HG03196 (cell line): ENCODE data around the gene UQCC2.

Experiments
- ATAC-seq: cut with Tn5 transposase; IDR thresholded peaks from one replicate; pipeline ENCODE4 v1.9.1; 2021; ENCODE audit not compliant: unreplicated experiment

UQCC2 gene

GRCh38 chr6:33692078-33692759, 19.3 kb downstream of the UQCC2 start:
- ATAC-seq, result no peak

DNA sequence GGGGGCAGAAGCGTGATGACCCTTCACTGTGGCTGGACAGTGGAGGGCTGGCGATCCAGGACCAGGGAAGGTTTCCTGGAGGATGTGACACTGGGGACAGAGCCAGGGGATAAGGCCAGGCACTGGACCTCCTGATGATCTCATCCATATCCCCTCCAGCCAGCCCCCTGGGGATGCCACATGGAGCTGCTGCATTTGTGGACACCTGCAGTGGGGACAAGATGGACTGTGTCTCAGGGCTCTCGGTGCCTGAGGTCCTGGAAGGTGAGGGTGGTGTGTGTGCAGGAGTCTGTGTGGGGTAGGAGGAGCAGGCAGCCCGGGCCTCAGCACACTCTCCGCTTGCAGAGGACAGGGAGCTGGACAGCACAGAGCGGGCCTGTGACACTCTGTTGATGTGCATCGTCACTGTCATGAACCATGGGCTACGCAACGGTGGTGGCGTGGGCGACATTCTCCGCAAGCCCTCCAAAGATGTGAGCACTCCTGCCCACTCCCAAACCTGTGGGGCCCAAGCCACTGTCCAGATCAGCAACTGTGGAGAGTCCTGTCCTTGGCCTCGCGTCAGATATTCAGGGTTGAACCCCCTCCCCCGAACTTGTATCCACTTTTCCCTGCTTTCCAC, 19.9 kb downstream of the UQCC2 start:
- no peak for ATAC-seq

GRCh38 chr6:33690766-33691165, 20.7 kb downstream of the UQCC2 start:
- no peak for ATAC-seq

DNA sequence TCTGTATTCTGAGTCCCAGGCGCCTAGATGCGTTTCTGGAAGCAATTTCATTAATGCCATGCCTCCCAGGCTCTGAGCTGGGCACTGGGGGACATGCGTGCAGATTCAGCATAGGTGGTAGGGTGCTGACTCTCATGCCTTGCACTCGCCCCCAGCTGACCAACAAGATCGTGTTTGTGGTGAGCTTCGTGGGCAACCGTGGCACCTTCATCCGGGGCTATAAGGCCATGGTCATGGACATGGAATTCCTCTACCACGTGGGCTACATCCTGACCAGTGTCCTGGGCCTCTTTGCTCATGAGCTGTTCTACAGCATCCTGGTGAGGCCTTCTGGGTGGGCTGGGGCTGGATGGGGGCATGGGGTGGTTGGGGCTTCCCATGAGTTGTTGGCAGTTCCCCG, 21.6 kb downstream of the UQCC2 start:
- no peak for ATAC-seq

GRCh38 chr6:33689148-33689494, 22.4 kb downstream of the UQCC2 start:
- ATAC-seq, result no peak

DNA sequence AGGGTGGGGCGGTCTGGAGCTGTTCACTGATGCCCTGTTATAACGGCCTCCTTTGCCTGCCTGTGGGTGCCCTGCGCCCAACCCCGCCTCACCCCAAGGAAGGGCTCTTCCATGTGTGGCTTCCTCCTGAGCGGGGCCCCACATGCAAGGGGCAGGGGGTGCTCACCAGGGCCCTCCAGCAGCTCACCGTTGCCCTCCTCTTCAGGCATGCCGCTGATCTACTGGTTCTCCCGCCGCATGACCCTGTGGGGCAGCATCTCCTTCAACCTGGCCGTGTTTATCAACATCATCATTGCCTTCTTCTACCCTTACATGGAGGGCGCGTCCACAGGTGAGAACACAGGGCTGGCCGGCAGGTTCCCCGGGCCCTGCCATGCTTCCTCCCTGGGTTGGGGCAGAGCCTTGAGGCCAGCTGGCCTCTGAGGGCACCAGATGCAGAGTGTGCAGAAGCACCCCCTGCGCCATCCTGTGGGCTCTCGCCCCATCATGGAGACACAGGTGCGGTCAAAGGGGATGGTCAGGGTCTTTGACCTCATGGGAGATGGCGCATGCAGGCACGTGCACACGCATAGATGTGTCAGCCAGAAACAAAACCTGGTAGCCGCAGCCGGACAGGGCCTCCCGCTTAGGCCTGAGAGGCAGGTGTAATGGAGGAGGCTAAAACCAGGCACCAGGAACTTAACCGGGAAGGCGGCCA, 22.9 kb downstream of the UQCC2 start:
- no peak for ATAC-seq

DNA sequence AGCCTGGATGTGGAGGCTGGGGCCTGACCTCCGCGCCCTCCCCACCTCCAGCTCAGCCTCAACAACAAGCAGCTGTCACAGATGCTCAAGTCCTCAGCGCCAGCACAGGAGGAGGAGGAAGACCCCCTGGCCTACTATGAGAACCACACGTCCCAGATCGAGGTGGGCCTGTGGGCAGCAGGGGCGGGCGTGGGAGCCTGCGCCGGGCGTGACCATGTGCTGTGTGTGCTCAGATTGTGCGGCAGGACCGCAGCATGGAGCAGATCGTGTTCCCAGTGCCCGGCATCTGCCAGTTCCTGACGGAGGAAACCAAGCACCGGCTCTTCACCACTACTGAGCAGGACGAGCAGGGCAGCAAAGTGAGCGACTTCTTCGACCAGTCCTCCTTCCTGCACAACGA, 23.5 kb downstream of the UQCC2 start:
- no peak for ATAC-seq

- ATAC-seq, result no peak
Measured at GRCh38 chr6:33686981-33687975, 24.2 kb downstream of the UQCC2 start.

- ATAC-seq, result no peak
Measured at GRCh38 chr6:33686225-33686924, 25.1 kb downstream of the UQCC2 start.

DNA sequence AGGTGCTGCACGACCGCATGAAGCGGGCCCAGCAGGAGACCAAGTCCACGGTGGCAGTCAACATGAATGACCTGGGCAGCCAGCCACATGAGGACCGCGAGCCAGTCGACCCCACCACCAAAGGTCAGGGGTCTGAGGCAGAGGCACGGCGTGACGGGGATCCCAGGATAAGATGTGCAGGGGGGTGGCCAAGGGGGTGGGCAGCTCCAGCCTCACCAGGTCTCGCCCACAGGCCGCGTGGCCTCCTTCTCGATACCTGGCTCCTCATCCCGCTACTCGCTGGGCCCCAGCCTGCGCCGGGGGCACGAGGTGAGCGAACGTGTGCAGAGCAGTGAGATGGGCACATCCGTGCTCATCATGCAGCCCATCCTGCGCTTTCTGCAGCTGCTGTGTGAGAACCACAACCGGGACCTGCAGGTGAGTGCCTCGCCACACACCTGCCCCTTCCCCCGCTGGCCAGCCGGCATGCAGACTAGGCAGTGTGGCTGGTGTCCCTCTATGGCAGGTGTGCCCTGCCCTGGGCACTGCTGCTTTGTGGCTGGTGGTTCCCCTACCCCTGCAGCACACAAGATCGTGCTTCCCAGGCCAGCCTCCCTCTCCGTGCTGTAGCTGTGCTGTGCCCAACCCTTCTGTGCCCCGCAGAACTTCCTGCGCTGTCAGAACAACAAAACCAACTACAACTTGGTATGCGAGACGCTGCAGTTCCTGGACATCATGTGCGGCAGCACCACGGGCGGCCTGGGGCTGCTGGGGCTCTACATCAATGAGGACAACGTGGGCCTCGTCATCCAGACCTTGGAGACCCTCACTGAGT, 25.9 kb downstream of the UQCC2 start:
- no peak for ATAC-seq

DNA sequence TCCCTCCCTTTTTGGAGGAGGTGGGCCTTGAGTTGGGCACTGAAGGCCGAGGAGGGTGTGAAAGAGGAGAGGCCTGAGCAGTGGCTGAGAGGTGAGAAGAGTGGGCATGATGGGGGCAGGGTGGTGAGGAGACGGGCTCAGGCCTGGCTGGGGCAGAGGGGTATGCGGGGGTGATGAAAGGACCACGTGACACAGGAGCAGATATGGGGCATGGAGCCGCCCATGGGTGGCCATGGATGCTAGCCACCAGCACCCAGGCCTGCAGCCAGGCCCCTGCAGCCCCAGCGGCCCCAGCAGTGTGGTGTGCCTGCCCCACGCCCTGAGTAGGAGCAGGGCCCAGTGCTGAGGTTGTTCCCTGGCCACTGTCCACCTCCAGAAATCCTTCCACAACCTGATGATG, 26.5 kb downstream of the UQCC2 start:
- ATAC-seq, result no peak

GRCh38 chr6:33684428-33684896, 27.0 kb downstream of the UQCC2 start:
- ATAC-seq, result no peak

GRCh38 chr6:33683576-33684427, 27.7 kb downstream of the UQCC2 start:
- no peak for ATAC-seq

DNA sequence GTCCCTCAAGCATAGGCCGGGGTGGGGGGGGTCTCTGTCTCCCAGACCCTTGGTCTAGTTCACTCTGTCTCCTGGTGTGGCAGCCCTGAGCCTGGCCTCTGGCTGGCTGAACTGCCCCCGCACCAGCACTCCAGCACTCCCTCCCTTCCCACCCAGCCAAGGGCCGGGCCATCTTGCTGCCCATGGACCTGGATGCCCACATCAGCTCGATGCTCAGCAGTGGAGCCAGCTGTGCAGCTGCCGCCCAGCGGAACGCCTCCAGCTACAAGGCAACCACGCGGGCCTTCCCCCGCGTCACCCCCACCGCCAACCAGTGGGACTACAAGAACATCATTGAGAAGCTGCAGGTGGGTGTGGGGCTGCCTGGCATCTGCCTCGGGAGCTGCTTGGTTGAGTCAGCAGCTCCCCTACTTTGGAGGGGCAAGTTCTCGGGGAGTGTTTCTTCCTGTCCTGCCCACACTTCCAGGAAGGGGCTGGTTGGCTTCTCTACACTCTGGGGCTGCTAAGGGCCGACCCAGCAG, 28.4 kb downstream of the UQCC2 start:
- no peak for ATAC-seq

DNA sequence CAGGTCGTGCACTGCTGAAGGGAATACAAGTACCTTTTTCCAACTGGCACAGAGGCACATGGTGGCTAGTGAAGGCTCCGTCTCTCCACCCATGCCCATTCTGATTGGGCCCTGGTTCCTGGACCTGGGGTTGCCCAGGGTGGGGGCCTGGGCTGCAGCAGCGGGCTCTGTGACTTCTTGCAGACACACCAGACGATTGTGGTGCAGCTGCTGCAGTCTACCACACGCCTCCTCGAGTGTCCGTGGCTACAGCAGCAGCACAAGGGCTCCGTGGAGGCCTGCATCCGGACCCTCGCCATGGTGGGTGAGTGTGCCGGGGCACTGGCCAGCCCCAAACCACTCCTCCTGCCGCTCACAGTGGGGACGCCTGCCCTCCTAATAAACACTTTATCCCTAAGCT, 29.2 kb downstream of the UQCC2 start:
- no peak for ATAC-seq

GRCh38 chr6:33679761-33680160, 31.7 kb downstream of the UQCC2 start:
- ATAC-seq, result no peak

DNA sequence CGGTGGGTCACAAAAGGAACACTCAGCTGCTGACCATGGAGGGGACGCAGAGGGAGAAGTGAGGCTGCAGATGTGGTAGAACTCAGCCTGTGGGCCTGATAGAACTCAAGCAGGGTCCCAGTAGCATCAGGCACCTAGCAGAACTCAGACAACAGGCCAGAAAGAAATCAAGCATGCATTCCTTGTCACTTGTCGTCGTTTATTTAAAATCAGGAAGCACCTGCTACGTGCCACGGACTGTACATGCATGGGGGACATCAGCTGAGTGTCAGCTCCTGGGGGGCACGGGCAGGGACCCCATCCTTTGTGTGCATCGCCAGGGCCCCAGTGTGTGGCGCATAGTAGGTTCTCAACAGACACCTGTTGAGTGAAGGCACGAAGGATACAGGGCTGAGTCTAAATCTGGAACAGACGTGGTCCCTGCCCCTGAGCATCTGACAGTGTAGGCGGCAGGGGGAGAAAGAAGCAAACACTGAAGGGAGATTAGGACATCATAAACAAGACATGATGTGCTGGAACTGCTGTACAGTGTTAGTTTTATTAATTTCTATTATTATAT, 32.5 kb downstream of the UQCC2 start:
- ATAC-seq, result no peak

DNA sequence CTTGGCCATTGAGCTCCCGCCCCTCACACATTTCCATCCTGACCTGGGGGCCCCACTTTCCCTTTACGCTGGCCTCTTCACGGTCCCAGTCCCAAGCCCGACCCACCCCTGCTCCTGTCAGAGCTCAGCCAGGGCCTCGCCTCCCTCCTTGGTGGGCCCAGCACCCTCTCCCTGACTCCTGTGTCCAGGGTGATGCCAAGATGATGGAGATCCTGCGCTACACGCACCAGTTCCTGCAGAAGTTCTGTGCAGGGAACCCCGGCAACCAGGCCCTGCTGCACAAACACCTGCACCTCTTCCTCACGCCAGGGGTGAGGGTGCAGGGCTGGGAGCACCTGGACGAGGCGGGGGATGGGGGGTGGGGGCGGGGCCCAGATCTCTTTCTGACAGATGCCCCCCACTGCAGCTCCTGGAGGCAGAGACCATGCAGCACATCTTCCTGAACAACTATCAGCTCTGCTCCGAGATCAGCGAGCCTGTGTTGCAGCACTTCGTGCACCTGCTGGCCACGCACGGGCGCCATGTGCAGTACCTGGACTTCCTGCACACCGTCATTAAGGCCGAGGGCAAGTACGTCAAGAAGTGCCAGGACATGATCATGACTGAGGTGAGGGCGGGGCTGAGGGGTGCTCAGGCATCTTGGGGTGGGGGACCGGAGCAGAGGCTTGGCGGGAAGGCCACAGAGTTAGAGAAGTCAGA, 33.1 kb downstream of the UQCC2 start:
- ATAC-seq, result no peak
